ENCODE results near the gene PAX7.

PAX7 gene

GRCh38 chr1:18793164-18793563 is 162.5 kb downstream of the PAX7 start:
- H3K27ac ChIP-seq (replicated peaks): no peak overlapping the region
- no peaks in the 10 kb centered on the region for H3K27me3 ChIP-seq (ENCODE audit: insufficient read depth, poor library complexity, severe bottlenecking)
- no peak for DNase-seq (ENCODE audit: low read depth in 1 of 2, low spot score in 1 of 2)
- TF ChIP-seq POLR2AphosphoS5 (IDR thresholded peaks at IDR 0.05; ENCODE audit: low read depth) (no peak), SPI1 (IDR thresholded peaks at IDR 0.05; ENCODE audit: borderline replicate concordance, low read depth) (no peak), GABPA (IDR thresholded peaks at IDR 0.05; ENCODE audit: low read depth) (no peak)
- TF ChIP-seq, protein P1, sequence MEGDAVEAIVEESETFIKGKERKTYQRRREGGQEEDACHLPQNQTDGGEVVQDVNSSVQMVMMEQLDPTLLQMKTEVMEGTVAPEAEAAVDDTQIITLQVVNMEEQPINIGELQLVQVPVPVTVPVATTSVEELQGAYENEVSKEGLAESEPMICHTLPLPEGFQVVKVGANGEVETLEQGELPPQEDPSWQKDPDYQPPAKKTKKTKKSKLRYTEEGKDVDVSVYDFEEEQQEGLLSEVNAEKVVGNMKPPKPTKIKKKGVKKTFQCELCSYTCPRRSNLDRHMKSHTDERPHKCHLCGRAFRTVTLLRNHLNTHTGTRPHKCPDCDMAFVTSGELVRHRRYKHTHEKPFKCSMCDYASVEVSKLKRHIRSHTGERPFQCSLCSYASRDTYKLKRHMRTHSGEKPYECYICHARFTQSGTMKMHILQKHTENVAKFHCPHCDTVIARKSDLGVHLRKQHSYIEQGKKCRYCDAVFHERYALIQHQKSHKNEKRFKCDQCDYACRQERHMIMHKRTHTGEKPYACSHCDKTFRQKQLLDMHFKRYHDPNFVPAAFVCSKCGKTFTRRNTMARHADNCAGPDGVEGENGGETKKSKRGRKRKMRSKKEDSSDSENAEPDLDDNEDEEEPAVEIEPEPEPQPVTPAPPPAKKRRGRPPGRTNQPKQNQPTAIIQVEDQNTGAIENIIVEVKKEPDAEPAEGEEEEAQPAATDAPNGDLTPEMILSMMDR (IDR thresholded peaks at IDR 0.05; ENCODE audit: insufficient read depth, low read length): no peak
- TF ChIP-seq, protein P2, sequence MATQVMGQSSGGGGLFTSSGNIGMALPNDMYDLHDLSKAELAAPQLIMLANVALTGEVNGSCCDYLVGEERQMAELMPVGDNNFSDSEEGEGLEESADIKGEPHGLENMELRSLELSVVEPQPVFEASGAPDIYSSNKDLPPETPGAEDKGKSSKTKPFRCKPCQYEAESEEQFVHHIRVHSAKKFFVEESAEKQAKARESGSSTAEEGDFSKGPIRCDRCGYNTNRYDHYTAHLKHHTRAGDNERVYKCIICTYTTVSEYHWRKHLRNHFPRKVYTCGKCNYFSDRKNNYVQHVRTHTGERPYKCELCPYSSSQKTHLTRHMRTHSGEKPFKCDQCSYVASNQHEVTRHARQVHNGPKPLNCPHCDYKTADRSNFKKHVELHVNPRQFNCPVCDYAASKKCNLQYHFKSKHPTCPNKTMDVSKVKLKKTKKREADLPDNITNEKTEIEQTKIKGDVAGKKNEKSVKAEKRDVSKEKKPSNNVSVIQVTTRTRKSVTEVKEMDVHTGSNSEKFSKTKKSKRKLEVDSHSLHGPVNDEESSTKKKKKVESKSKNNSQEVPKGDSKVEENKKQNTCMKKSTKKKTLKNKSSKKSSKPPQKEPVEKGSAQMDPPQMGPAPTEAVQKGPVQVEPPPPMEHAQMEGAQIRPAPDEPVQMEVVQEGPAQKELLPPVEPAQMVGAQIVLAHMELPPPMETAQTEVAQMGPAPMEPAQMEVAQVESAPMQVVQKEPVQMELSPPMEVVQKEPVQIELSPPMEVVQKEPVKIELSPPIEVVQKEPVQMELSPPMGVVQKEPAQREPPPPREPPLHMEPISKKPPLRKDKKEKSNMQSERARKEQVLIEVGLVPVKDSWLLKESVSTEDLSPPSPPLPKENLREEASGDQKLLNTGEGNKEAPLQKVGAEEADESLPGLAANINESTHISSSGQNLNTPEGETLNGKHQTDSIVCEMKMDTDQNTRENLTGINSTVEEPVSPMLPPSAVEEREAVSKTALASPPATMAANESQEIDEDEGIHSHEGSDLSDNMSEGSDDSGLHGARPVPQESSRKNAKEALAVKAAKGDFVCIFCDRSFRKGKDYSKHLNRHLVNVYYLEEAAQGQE (IDR thresholded peaks at IDR 0.05; ENCODE audit: insufficient replicate concordance, low read depth): no peak
- H3K4me3 ChIP-seq (replicated peaks; ENCODE audit: insufficient read depth, low read length): no peak overlapping the region

GRCh38 chr1:18794051-18794450 is 163.4 kb downstream of the PAX7 start:
- Histone ChIP-seq H3K27me3 (ENCODE audit: insufficient read depth, poor library complexity, severe bottlenecking) (no peaks in the 10 kb centered on the region), H3K27ac (replicated peaks) (no peak overlapping the region), H3K4me3 (replicated peaks; ENCODE audit: insufficient read depth, low read length) (no peak overlapping the region)
- DNase-seq (ENCODE audit: low read depth in 1 of 2, low spot score in 1 of 2): no peak
- TF ChIP-seq GABPA (IDR thresholded peaks at IDR 0.05; ENCODE audit: low read depth) (no peak), SPI1 (IDR thresholded peaks at IDR 0.05; ENCODE audit: borderline replicate concordance, low read depth) (no peak), POLR2AphosphoS5 (IDR thresholded peaks at IDR 0.05; ENCODE audit: low read depth) (no peak)
- TF ChIP-seq, protein P2 (IDR thresholded peaks at IDR 0.05; ENCODE audit: insufficient replicate concordance, low read depth): no peak
- TF ChIP-seq, protein P1 (IDR thresholded peaks at IDR 0.05; ENCODE audit: insufficient read depth, low read length): no peak

GRCh38 chr1:18794561-18794960 is 163.9 kb downstream of the PAX7 start:
- no peak overlapping the region for H3K27ac ChIP-seq (replicated peaks)

More at GRCh38 chr1:18794561-18794960, 163.9 kb downstream of the PAX7 start:
- H3K4me3 ChIP-seq (replicated peaks; ENCODE audit: insufficient read depth, low read length): no peak overlapping the region
- TF ChIP-seq GABPA (IDR thresholded peaks at IDR 0.05; ENCODE audit: low read depth) (no peak), SPI1 (IDR thresholded peaks at IDR 0.05; ENCODE audit: borderline replicate concordance, low read depth) (no peak), POLR2AphosphoS5 (IDR thresholded peaks at IDR 0.05; ENCODE audit: low read depth) (no peak)
- TF ChIP-seq, protein P1 (IDR thresholded peaks at IDR 0.05; ENCODE audit: insufficient read depth, low read length): no peak
- TF ChIP-seq, protein P2 (IDR thresholded peaks at IDR 0.05; ENCODE audit: insufficient replicate concordance, low read depth): no peak
- no peaks in the 10 kb centered on the region for H3K27me3 ChIP-seq (ENCODE audit: insufficient read depth, poor library complexity, severe bottlenecking)
- no peak for DNase-seq (ENCODE audit: low read depth in 1 of 2, low spot score in 1 of 2)

Measured in HL-60 (cell line).